H4 (cell line): Measurements from ENCODE around the gene PAH. TPM values are rescaled to one million over a fixed set of nuclear protein-coding genes. Genes with fewer than 3 reads are reported as not detected.

Source experiments
- DNase-seq: peaks from one replicate; pipeline ENCODE4 v3.0.0-alpha.2; 2015; ENCODE audit warnings: low spot score
- total RNA-seq: library from RNA; depleted of rRNA; stranded (reverse); fragments of >200 nt; shearing (Covaris generic); gene quantifications from 2 replicates; pipeline ENCODE4 v1.2.3, GENCODE V29; 2014; rRNA removed

Gene PAH
- total RNA-seq: 0.31 and 0.37 TPM in 2 replicates

DNA sequence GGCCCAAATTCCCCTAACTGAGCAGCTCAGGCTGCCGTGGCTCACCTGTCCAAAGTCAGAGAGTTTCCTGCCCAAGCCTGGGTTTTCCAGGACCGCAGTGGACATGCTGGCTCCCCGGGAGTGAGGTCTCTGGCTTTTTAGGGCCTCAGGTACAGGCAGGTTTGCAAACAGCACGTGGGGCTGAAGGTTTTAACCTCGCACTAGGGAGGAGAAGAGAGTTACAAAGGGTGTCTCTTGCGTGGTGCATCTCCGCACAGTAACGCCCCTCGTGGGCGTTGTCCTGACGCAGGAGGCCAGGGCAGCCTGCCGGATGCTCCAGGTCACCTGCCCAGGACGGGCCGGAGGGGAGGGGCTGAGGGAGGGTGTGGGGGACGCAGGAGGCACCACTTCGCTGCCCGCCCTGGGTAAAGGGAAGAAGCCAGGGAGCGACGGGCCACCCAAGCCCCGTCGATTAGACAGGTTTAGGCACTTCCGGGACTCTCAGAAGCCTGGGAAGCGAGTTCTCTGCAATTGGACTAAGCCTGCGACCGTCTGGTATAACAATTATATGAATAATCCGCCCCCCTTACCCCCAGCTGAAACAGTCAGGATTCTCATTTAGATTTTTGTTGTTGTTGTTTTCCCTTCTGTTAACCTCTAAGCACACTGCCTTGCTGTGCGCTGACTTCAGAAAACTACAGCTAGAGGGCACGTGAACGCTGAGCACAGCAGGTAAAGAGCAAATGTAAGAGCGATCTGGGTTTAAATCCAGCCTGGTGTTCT is at the start of gene PAH:
Gene PAH (minus strand): TSS at position 219 of the 762 bp plus-strand sequence. CDS start 114 bp downstream, at position 105.
- peak; percentile 10 for DNase-seq

DNA sequence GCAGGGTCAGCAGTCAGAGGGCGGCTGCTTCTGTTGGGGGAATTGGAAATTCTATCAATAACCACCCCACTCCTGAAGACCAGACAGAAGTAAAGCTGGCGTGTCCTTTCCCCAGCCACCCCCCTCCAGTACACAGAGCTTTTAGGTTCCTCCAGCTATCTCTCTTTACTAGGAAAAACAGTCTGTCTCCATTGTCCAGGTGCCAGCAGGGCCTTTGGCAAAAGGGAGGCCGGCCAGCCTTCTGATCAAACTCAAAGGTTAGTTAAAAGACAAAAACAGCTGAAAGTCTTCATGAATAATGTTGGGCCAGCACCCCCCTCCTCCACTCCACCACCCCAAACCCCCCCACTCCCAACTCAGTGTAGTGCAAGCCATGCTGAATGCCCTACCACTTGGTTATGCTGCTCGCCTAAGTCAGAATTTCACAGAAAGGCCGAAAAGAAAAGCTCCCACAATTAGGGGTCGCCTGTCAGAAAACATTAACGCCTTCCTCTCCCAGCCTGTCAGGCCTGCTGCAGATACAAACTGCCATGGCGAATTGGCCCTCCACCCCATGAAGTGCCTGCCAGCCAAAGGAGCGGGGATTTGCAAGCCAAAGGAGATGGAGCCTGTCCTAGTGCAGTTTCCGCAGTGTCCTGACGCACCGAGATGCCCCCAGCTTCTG is 49.3 kb upstream of the PAH start:
- no peak for DNase-seq

DNA sequence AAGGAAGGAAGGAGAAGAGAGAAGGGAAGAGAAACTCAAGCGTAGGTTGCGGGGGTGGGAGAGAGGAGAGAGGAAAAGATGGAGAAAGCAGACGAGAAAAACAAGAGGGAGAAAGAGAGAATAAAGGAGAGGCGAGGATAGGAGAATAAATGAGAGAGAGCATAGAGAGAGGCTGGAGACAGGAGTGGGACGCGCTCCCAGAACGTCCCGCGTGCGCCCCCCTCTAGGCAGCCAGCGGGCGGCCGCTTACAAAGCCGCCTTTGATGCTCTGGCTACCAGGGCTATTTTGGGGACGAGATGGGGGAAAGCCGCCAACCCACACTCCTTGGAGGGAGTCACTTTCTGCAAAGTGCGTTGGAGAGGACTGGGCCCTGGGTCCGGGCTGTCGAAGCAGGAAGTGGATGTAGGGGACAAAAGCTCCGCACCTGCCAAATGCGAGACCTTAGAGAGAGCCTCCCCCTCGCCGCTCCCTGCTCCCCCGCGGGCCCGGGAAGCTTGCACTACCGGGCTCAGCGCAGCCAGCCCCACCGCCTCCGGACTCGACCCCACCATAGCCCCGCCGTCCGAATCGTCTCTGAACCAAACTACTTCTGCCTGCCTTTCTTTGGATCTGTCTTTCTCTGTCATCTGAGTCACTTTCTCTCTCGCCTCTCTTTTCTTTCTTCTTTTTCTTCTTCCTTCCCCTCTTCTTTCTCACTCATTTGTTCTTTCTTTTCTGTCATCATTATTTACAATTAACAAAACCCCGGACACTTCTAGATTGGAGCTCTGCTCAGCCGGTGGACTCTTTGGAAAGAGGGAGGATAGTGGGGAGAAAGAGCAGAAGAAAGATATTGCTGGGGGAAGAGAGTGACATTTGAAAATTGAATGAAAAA is 48.5 kb upstream of the PAH start:
- no peak for DNase-seq

DNA sequence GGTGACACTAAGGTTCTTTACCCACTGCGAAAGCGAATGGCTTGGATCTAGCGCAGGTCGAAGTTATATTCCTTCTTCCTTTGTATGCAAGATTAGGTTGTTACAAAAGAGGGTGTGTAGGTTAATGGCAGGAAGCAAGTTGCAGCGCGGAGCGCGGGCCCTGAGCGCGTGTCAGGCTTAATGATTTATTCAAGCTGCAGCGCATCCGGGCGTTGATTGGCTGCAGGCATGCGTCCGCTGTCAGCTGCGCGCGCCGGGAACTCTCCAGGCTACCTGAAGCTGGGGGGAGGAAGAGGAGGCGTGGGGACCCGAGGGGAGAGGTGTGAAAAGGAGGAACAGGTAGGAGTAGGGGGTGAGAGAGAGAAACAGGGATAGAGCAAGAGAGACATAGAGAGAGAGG is 47.8 kb upstream of the PAH start:
- no peak for DNase-seq

DNA sequence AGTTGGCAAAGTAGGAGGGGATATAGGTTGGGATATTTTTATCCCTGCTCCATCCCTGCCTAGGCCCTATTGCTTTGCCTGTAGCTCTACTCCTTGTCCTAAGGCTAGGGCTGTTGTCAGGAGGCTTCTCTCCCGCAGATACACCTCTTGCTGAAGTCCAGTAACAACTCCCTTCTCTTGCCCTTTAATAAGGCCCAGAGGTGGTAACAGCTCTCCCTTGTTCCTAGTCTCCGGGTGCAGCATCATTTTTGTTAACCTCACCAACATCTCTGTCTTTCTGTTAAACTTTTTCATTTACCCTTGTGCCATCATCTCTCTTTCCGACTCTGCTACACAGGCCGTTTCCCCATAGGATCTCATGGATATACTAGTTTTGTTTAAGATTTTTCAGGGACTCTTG is 46.8 kb upstream of the PAH start:
- DNase-seq: no peak

DNA sequence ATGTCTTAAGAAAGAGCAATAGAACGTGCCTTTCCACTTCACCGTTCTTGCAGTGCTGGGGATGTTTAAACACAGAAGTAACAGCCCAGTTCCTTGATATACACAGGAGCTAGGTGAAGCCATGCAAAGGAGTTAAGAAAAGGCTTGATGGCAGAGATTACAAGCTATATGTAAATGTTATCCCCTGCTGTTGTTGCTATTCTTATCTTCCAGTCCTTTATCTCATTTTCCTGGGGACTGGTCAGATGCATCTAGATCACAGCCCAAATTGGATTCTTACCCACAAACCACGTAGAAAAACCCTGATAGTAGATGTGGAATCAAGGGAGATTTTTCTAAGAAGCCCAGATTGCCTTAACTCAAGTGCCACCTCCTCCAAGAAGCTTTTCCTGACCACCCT is 45.9 kb upstream of the PAH start:
- no peak for DNase-seq

DNA sequence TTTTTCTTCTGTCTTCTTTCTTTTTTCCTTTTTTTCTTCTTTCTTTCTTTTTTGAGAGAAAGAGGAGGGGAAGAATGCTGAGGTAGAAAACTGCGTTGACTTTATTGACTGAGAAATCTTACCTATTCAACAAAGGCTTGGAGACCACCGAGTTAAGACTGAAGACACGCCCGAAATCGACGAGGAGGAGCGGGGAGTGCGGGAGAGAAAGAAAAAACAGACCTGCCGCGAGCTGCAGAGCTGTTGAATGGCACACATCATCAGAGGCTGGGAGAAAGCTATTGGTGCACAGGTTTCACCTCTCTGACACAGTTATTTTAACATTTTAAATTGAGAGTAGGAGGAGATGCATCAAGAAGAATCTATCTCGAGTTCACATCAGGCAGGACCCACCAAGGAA is 45.5 kb upstream of the PAH start:
- no peak for DNase-seq

DNA sequence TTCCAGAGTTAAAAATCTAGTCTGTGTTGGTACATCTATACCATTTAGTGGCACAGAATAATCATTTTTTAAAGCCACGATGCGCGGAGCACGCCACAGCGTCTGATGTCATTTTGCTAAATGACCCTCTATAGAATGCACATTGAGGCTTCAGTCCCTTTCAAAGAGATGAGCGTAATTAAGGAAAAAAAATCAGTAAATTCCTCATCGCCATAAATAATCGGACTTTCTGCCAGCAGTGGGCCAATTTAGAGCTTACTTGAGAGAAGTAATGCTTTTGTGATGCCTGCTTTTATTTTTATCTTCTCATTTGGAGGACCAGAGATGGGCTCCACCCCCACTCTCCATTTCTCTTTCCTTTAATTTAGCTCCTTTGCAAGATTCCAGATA is 44.4 kb upstream of the PAH start:
- DNase-seq: no peak

DNA sequence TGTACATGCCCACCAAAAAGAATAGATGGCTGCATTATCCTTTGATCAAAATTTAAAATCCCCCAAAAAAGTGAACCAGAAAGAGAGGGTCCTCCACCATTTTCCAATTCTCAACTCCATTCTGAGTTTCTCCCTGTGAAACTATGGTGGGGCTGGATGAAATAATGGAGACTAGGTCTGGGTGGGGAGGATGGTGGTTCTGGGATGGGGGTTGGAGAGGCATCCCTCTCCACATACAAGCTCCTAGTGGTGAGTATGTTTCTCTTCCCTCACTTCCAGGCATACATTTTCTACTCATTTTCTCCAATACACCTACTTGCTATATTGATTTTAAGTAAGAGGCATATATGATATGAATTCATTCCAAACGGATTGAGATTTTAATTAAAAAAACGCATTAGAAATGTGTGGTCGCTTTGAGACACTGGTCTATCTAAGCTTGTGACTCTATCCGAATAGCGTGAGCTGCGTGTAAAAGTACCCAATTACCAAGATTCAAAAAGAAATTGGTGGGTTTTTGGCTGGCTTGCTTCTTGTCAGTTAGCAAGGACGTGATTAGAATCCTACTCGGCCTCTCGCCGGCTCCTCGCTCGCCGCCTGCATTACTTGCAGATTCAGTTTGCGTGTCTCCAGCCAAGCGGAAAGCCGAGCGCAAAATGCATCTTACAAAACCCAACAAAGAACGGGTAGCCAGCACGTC is 43.9 kb upstream of the PAH start:
- DNase-seq: no peak

DNA sequence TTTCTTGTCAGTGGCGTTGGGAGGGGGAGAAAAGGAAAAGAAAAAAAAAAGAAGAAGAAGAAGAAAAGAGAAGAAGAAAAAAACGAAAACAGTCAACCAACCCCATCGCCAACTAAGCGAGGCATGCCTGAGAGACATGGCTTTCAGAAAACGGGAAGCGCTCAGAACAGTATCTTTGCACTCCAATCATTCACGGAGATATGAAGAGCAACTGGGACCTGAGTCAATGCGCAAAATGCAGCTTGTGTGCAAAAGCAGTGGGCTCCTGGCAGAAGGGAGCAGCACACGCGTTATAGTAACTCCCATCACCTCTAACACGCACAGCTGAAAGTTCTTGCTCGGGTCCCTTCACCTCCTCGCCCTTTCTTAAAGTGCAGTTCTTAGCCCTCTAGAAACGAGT is 42.3 kb upstream of the PAH start:
- DNase-seq: no peak

DNA sequence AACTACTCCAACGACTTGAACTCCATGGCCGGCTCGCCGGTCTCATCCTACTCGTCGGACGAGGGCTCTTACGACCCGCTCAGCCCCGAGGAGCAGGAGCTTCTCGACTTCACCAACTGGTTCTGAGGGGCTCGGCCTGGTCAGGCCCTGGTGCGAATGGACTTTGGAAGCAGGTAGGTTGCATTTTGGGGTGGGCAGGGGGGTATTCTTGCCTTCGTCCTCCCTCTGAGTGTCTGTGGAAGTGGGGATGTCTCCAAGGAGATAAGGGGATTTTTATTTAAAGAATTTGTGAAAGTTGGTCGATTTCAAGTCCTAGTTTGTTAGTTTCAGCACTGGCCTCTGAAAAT is 41.8 kb upstream of the PAH start:
- no peak for DNase-seq

DNA sequence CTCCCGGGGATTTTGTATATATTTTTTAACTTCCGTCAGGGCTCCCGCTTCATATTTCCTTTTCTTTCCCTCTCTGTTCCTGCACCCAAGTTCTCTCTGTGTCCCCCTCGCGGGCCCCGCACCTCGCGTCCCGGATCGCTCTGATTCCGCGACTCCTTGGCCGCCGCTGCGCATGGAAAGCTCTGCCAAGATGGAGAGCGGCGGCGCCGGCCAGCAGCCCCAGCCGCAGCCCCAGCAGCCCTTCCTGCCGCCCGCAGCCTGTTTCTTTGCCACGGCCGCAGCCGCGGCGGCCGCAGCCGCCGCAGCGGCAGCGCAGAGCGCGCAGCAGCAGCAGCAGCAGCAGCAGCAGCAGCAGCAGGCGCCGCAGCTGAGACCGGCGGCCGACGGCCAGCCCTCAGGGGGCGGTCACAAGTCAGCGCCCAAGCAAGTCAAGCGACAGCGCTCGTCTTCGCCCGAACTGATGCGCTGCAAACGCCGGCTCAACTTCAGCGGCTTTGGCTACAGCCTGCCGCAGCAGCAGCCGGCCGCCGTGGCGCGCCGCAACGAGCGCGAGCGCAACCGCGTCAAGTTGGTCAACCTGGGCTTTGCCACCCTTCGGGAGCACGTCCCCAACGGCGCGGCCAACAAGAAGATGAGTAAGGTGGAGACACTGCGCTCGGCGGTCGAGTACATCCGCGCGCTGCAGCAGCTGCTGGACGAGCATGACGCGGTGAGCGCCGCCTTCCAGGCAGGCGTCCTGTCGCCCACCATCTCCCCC is 41.2 kb upstream of the PAH start:
- DNase-seq: no peak

DNA sequence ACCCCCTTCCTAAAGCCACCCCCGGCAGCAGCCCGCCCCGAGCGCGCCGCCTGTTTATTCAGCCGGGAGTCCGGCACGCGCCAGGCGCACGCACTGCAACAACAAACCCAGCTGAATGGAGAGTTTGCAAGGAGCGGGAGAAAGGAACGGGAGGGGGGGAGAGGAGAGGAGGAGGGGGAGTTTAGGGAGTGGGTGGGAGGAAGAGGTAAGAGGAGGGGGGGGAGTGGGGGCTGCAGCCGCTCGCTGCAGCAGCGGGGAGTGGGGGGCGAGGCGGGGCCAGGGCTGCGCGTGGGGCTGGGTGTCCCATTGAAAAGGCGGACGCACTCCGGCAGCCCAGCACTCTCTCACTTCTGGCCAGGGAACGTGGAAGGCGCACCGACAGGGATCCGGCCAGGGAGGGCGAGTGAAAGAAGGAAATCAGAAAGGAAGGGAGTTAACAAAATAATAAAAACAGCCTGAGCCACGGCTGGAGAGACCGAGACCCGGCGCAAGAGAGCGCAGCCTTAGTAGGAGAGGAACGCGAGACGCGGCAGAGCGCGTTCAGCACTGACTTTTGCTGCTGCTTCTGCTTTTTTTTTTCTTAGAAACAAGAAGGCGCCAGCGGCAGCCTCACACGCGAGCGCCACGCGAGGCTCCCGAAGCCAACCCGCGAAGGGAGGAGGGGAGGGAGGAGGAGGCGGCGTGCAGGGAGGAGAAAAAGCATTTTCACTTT is 40.5 kb upstream of the PAH start, which contains the start of gene ASCL1:
Gene ASCL1 (plus strand): TSS at position 336 of the 712 bp plus-strand sequence. CDS start 571 bp downstream, outside the sequence.
- no peak for DNase-seq

DNA sequence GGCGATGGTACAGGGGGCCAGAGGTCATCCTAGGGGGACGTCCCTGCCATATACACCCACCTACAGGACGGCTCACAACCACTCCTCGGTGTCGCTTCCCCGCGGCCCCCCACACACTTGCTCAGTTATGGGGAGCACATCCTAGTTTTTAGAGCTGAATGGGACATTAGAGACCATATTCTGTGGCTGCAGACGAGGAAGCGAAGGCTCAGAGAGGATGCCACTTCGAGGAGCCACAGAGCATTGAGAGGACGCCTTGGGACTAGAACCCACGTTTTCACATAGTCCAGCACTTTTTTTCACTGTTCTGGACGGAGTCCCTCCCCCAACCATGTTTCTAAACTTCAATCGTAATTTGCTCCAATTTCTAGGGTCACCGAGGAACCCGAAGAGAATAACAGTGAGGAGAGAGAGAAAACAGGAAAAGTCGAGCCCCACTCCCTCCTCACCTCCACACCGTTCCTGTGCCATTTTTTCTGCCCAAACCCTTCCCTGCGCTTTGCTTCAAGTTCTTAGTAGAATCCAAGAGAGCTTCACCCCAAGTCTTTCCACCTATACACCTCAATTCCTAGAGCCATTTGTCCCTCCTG is 39.8 kb upstream of the PAH start:
- DNase-seq: no peak

DNA sequence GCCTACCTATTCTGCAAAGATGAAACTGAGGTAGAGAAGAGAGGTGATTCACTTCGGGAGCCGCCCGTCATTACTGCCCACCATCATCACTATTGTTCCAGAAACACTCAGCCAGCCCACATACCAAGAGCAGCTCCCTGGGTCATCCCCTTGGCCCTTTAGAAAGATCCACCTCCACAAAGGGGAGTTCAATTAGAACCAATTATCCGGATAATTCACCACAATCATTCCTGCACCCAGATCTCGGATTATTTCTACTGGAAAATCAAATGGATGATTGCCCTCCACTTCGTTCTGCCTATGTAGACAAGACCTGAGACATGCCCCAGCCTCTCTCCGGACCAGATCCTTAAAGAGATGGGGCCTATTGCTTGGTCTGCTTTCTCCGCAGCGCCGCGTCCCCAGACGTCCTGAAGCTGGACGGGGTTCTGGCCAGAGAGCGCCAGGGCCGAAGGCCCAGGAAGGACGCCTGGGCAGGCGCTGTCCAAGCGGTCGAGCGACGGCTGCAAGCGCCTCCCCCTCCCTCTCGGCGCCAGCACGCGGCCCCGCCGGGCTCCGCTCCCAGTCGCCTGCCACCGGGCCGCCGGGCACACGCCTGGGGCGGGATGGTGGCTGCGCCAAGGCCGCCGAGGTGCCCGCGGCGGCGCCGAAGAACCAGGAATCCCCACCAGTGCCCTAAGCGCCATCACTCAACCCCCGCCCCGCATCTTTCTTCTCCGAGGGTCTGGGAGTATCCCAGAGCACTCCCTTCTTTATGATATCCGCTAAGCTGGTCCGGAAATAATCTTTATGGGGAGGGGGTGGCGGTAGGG is 39.1 kb upstream of the PAH start:
- no peak for DNase-seq

DNA sequence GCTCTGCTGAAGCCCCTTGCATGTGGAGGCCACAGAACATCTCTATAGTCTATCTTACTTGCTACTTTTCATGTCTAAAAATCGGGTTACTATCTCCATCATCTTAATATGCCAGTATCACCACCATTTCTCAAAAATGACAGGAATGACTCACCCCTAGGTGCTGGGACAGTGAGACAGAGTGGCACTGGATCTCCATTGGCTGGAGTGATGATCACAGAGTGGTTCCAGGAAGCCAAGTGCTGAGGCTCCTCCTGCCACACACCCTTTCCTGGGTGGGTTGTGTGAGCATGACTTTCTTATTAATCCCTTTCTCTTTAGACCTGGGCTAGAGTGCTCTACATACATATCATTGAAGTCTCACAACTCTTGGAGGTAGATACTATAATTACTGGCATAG is 37.1 kb upstream of the PAH start:
- no peak for DNase-seq

DNA sequence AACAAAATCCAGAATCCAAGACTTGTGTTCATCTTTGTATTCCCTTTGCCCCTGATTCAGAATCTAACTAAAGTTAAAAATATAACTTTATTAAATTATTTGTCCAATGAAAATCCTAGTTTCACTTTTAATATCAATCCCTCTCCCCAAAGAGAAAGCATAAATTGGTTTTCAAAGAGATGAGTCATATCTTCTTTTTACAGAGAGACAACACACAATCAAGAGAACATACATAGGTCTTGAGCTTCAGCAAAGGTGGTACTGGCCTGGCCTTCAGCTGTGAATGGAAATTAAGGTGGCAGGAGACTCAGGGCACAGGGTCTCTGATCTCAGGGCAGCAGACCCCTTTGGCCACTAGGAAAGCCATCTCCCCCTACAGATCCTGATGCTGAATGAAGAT is 36.2 kb upstream of the PAH start:
- no peak for DNase-seq

DNA sequence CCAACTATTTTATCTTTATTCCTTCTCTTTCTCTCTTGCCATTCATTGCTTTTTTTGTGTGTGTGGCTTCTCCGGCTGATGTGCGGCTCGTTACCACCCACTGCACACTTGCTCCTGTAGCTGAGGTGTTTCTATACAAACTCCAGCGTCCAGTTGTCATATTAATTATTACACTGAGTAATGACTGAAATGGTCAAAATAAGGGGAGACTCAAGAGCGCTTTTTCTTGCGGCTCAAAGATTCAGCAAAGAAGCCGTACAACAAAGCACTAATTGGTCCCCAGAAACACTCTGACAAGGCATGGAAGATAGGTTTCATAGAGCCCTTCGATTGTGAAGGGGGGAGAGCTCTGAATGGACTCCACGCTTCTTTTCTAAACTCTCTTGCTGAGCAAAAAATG is 34.8 kb upstream of the PAH start:
- no peak for DNase-seq

DNA sequence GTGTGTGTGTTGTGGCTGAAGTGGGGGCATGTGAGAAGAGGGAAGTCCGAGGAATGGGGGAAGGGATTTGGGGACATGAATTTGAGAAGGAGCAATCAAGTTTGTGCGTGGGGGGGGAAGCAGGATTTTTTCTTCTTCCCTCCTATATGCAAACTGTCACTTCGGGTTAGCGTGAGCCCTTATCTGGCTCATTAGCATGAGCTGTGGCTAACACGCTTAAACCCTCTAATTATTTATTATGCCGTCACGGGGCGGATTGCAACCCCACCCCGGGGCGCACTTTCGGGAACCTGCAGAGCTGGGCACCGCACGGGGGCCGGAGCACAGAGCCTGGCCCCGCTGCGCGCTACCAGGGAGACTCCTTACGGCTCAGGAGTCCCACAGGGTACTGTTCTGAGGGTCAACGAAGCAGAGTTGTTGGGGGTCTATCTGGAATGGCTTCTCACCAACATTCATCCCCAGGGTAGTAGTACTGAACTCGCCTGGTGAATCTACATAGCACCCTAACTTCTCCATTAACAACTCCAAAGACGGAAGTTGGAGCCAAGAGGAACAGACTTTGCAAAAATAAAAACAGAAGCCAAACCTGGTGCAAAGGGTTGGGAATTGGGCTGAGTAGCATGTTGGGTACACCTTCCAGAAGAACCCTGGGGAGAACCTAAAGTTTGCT is 34.0 kb upstream of the PAH start:
- DNase-seq: no peak
